NCI-H2196 (cell line): ENCODE measurements around the gene IL11RA.

Experiments
- DNase-seq: peaks from one replicate; lab custom pipeline; 2025; ENCODE audit not compliant: unreplicated experiment; lab: John Stamatoyannopoulos, UW

IL11RA gene

GRCh38 chr9:34684816-34685215 is 32.8 kb downstream of the IL11RA start:
- DNase-seq, result no peak

- DNase-seq, result no peak
Measured at GRCh38 chr9:34685591-34685990, 33.6 kb downstream of the IL11RA start.

GRCh38 chr9:34686231-34686630 is 34.2 kb downstream of the IL11RA start:
- DNase-seq, result no peak

GRCh38 chr9:34686732-34687131 is 34.7 kb downstream of the IL11RA start:
- no peak for DNase-seq

GRCh38 chr9:34687276-34688030 is 35.5 kb downstream of the IL11RA start:
- no peak for DNase-seq

- peak; percentile 37 for DNase-seq
Measured at GRCh38 chr9:34688329-34689115, 36.5 kb downstream of the IL11RA start.

GRCh38 chr9:34689116-34689470 is 37.1 kb downstream of the IL11RA start:
- peak; percentile 59 for DNase-seq

GRCh38 chr9:34689512-34689911 is 37.5 kb downstream of the IL11RA start:
- DNase-seq, result no peak

- DNase-seq, result no peak
Measured at GRCh38 chr9:34690983-34691935, 39.3 kb downstream of the IL11RA start, which contains the start of gene CCL19. CCL19 (minus strand) TSS chr9:34691276; CDS start chr9:34691139, 137 bp downstream.

- no peak for DNase-seq
Measured at GRCh38 chr9:34691936-34692315, 39.9 kb downstream of the IL11RA start.

GRCh38 chr9:34693560-34693959 is 41.6 kb downstream of the IL11RA start:
- DNase-seq, result no peak

GRCh38 chr9:34694811-34695210 is 42.8 kb downstream of the IL11RA start:
- no peak for DNase-seq

GRCh38 chr9:34701023-34701768 is 49.2 kb downstream of the IL11RA start:
- peak; percentile 78 for DNase-seq

- DNase-seq, result peak; percentile 78
Measured at GRCh38 chr9:34701769-34702736, 50.1 kb downstream of the IL11RA start.

- DNase-seq, result no peak
Measured at GRCh38 chr9:34707130-34707529, 55.1 kb downstream of the IL11RA start.

GRCh38 chr9:34709196-34709978 is 57.4 kb downstream of the IL11RA start:
- no peak for DNase-seq

GRCh38 chr9:34710023-34710422 is 58.0 kb downstream of the IL11RA start, which contains the start of gene CCL21:
CCL21 (minus strand) TSS chr9:34710136; CDS start chr9:34710066, 70 bp downstream.
- DNase-seq, result no peak
